ENCODE data around the gene STOX1. TPM values are rescaled to one million over a fixed set of nuclear protein-coding genes. Genes with fewer than 3 reads are reported as not detected.
A peak's percentile ranks its signal among the peaks of the same experiment; 100 is the strongest.
"Not testable (repeated sequence)": the region's sequence is repeated elsewhere in the genome, so short reads cannot be mapped to it uniquely, and the experiment has no call there.

The STOX1 gene
- total RNA-seq, 1 donor from 2014 or later, result 2.5 TPM

- Histone ChIP-seq H3K27ac (no peak overlapping the region), H3K36me3 (no peaks in the 10 kb centered on the region), H3K4me1 (no peaks in the 10 kb centered on the region), H3K9me3 (peaks cover 22% of the 10 kb centered on the region), H3K4me3 (no peak overlapping the region), H3K27me3 (ENCODE audit: low read depth) (no peaks in the 10 kb centered on the region)
- no peak for TF ChIP-seq CTCF (IDR thresholded peaks at IDR 0.05)
- ATAC-seq, result no peak
- DNase-seq, result no peak
- intact Hi-C loops (cut with DNase I), result no loop called here
Measured at GRCh38 chr10:68861253-68861652, 33.9 kb downstream of the STOX1 start.

GRCh38 chr10:68864611-68865010, 37.3 kb downstream of the STOX1 start:
- DNase-seq (no peak), ATAC-seq (no peak)
- H3K36me3 ChIP-seq, result no peaks in the 10 kb centered on the region
- intact Hi-C loops (cut with DNase I), result no loop called here
- H3K27ac ChIP-seq, result no peak overlapping the region
- H3K4me3 ChIP-seq, result no peak overlapping the region
- no peaks in the 10 kb centered on the region for H3K27me3 ChIP-seq (ENCODE audit: low read depth)
- H3K4me1 ChIP-seq, result no peaks in the 10 kb centered on the region
- no peak for TF ChIP-seq CTCF (IDR thresholded peaks at IDR 0.05)
- H3K9me3 ChIP-seq, result peaks cover 22% of the 10 kb centered on the region

GRCh38 chr10:68868173-68868572, 40.8 kb downstream of the STOX1 start:
- H3K4me3 ChIP-seq; H3K36me3 ChIP-seq; DNase-seq; intact Hi-C loops (cut with DNase I); H3K4me1 ChIP-seq; ATAC-seq; H3K27me3 ChIP-seq (ENCODE audit: low read depth); H3K27ac ChIP-seq; H3K9me3 ChIP-seq: not testable (repeated sequence)

GRCh38 chr10:68869623-68870022, 42.3 kb downstream of the STOX1 start:
- DNase-seq, result no peak
- no peak for TF ChIP-seq CTCF (IDR thresholded peaks at IDR 0.05)
- no peak overlapping the region for H3K27ac ChIP-seq
- no peaks in the 10 kb centered on the region for H3K36me3 ChIP-seq
- no peaks in the 10 kb centered on the region for H3K9me3 ChIP-seq
- intact Hi-C loops (cut with DNase I), result no loop called here
- no peak for ATAC-seq
- H3K4me3 ChIP-seq, result no peak overlapping the region
- no peaks in the 10 kb centered on the region for H3K4me1 ChIP-seq
- no peaks in the 10 kb centered on the region for H3K27me3 ChIP-seq (ENCODE audit: low read depth)

- DNase-seq (no peak), ATAC-seq (no peak)
- intact Hi-C loops (cut with DNase I), result no loop called here
- no peaks in the 10 kb centered on the region for H3K36me3 ChIP-seq
- H3K27me3 ChIP-seq (ENCODE audit: low read depth), result no peaks in the 10 kb centered on the region
- TF ChIP-seq CTCF (IDR thresholded peaks at IDR 0.05), result no peak
- no peak overlapping the region for H3K4me3 ChIP-seq
- H3K9me3 ChIP-seq, result no peaks in the 10 kb centered on the region
- no peaks in the 10 kb centered on the region for H3K4me1 ChIP-seq
- H3K27ac ChIP-seq, result no peak overlapping the region
Measured at GRCh38 chr10:68870061-68870460, 42.7 kb downstream of the STOX1 start.

- DNase-seq (no peak), ATAC-seq (no peak)
- Histone ChIP-seq H3K4me1 (no peaks in the 10 kb centered on the region), H3K36me3 (no peaks in the 10 kb centered on the region), H3K27ac (peak overlapping the region; percentile 2), H3K4me3 (no peak overlapping the region), H3K9me3 (no peaks in the 10 kb centered on the region), H3K27me3 (ENCODE audit: low read depth) (no peaks in the 10 kb centered on the region)
- TF ChIP-seq CTCF (IDR thresholded peaks at IDR 0.05), result no peak
- intact Hi-C loops (cut with DNase I), result no loop called here
Measured at GRCh38 chr10:68870545-68871104, 43.3 kb downstream of the STOX1 start.
